H7 (cell line): Measurements from ENCODE around the gene QDPR. TPM values are rescaled to one million over a fixed set of nuclear protein-coding genes. Genes with fewer than 3 reads are reported as not detected.
A peak's percentile ranks its signal among the peaks of the same experiment; 100 is the strongest.

Experiments
- DNase-seq: peaks from one replicate; pipeline ENCODE4 v3.0.0; 2012
- H3K27me3 ChIP-seq: 2 replicates; pipeline ENCODE4 v1.6.0; 2011; ENCODE audit warnings: mild to moderate bottlenecking, low read length; ENCODE audit not compliant: control insufficient read depth, insufficient read depth
- H3K36me3 ChIP-seq: replicated peaks from 2 replicates; pipeline ENCODE4 v1.5.1; 2011; ENCODE audit warnings: low read length; ENCODE audit not compliant: control insufficient read depth, insufficient read depth
- H3K4me3 ChIP-seq: 2 replicates; pipeline ENCODE4 v1.5.1; 2011; ENCODE audit warnings: low read depth, mild to moderate bottlenecking, control low read depth, low read length, moderate library complexity; ENCODE audit not compliant: insufficient read depth
- total RNA-seq: library from RNA; depleted of rRNA; stranded (reverse); fragments of >200 nt; shearing (Covaris generic); gene quantifications from 2 replicates; pipeline ENCODE4 v1.2.3, GENCODE V29; 2014

The QDPR gene
- total RNA-seq, 1 experiment from 2014 or later: 12.8 TPM

DNA sequence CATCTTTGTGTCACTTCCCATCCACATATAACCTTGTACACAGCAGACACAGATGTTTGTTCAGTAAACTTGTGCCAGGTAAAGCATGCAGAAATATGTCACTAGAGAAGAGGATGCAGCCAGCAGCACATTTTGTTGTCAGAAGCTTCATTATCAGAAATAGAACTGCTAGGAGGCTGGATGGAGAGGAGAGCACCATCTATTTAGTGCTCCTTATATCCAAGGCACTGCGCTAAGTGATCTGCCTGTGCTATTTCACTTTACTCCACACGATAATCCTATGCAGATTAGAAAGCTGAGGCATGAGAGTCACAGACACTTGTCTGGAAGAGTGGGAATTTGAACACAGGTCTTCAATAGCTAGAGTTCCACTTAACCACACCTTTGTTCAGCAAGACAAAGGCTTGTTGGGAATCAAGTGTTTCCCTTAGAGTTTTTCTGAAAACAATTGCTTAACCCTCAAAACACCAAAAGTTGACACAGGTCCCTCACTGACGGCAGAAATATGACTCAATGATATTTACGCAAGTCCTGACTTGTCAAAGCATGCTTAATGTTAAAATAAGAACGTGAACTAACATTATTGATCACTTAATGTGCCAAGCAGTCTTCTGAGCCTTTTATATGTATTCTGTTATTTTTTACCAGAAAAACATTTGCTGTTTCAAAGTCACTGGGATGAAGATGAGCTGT is 1.2 kb upstream of the QDPR start:
- H3K36me3 ChIP-seq: no peaks in the 10 kb centered on the region
- DNase-seq: no peak
- peaks cover 5% of the 10 kb centered on the region for H3K27me3 ChIP-seq
- H3K4me3 ChIP-seq: no peak overlapping the region

DNA sequence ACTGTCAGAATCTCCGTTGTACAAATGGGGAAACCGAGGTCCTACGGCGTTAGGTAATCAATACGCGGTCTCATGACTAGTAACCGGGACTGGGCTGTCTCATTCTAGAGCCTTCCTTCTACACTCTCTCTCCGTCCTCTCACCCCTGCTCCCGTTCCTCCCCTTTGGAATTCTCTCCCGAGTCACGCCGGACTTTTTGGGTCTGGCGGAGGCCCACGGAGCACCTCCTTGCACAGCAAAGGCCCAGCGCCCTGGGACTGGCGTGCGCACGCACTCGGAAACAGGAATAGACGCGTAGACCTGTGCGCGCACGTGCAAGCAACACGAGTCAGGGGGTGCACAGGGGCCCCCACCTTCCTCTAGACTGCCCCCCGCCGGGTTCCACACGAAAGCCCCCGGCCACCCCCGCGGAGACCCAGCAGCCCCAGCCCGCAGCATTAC is 361 bp downstream of the QDPR start:
- Histone ChIP-seq H3K36me3 (no peaks in the 10 kb centered on the region; the same call in 1 of the 2 replicates), H3K27me3 (peaks cover 5% of the 10 kb centered on the region)
- DNase-seq: no peak

DNA sequence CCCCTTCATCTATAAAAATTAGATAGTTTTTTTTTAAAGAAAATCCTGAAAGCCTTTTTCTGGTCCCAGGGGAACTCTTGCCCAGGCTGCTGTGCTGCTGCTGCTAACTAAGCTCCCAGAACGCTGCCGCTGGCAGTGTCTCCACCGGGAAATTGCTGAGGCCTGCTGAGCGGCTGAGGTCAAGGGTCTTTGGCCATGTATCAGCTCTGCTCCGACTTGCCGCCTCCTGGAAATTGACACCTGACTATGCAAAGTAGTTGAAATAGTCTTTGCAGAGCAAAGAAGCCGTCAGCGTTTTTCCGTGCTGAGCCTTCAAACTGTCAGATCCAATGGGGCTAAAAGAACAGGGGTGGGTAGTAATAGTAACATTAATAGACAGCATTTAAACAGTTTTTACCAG is 839 bp downstream of the QDPR start:
- DNase-seq: peak; percentile 41
- H3K27me3 ChIP-seq: peaks cover 5% of the 10 kb centered on the region

More for the DNA sequence above, 361 bp downstream of the QDPR start:
- H3K4me3 ChIP-seq: peak overlapping the region; percentile 58

DNA sequence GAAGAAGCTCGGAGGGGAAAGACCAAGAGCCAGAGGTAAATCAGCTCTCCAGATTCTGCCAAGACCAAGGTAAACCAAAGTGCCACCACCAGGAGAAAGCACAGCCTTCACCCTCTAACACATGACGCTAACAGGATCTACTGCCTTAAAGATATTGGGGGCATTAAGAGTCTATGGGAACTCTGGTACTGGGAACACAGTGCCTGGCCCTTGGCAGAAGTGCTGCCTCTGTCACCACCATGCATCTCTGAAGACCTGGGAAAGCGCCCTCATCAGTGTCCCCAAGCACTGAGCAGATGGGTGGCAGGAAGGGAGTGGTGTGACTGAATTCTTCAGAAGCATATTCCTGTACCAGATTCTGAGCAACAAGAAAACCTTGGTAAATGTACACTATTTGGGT is 1.3 kb downstream of the QDPR start:
- peaks cover 5% of the 10 kb centered on the region for H3K27me3 ChIP-seq
- no peaks in the 10 kb centered on the region; the same call in 1 of the 2 replicates for H3K36me3 ChIP-seq
- DNase-seq: no peak
- no peak overlapping the region for H3K4me3 ChIP-seq

More for the DNA sequence above, 839 bp downstream of the QDPR start:
- Histone ChIP-seq H3K4me3 (peak overlapping the region; percentile 58), H3K36me3 (no peaks in the 10 kb centered on the region; the same call in 1 of the 2 replicates)

DNA sequence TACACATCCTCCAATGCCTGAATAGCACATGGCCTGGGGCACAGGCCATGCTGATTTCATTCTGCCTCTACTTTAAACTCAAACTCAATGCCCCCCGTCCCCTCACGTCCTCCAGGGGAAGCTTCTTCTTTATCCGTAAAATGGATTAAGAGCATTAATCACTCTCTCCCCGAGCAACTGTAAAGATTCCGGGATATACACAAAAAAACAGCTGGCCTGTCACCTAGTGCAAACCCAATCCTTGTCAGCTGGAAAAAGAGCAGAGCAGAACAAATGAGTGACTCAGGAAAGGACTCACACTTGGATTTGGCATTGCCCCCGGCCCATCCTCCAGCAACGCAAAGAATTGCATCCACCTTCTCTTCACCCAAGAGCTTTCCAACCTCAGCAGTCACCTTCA is 7.8 kb downstream of the QDPR start:
- no peak for DNase-seq
- peaks cover 2% of the 10 kb centered on the region for H3K36me3 ChIP-seq

DNA sequence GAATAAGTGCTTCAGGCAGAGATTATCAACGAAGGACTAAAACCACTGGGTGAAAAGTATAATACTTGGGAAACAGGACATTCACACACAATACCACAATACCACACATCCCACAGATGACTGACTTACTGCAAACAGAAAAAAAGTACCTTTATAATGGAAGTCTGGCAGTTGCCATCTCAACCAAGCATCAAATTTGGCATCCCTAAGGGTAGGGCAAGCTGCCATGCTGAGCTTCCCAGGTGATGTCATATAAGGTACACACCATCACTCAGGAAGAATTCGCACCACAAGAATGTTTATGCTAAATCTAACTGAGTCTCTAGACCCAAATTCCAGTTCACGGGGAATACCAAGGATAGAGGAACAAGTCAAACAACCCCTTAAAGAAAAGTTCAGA is 9.1 kb downstream of the QDPR start:
- no peak for DNase-seq
- H3K36me3 ChIP-seq: peaks cover 2% of the 10 kb centered on the region

More for the DNA sequence above, 7.8 kb downstream of the QDPR start:
- no peaks in the 10 kb centered on the region for H3K27me3 ChIP-seq
- H3K4me3 ChIP-seq: no peak overlapping the region

DNA sequence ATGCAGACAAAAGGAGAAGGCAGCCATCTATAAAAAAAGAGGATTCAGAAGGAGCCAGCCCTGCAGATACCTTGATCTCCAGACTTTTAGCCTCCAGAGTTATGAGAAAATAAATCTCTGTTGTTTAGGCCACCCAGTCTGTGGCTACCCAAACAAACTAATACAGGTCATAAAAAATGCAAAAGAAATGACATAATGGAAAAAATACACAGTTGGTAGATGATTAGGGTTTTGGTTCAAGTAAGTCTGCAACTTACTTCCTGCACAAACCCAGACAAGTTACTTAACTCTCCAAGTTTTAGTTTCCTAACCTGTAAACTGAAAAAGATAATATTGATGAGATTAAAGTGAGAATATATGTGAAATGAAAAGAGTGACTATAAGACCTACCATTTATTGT is 11.3 kb downstream of the QDPR start:
- Histone ChIP-seq H3K4me3 (no peak overlapping the region), H3K27me3 (no peaks in the 10 kb centered on the region), H3K36me3 (peaks cover 2% of the 10 kb centered on the region; the same call in 1 of the 2 replicates)
- no peak for DNase-seq

More for the DNA sequence above, 9.1 kb downstream of the QDPR start:
- H3K4me3 ChIP-seq: no peak overlapping the region
- no peaks in the 10 kb centered on the region for H3K27me3 ChIP-seq

DNA sequence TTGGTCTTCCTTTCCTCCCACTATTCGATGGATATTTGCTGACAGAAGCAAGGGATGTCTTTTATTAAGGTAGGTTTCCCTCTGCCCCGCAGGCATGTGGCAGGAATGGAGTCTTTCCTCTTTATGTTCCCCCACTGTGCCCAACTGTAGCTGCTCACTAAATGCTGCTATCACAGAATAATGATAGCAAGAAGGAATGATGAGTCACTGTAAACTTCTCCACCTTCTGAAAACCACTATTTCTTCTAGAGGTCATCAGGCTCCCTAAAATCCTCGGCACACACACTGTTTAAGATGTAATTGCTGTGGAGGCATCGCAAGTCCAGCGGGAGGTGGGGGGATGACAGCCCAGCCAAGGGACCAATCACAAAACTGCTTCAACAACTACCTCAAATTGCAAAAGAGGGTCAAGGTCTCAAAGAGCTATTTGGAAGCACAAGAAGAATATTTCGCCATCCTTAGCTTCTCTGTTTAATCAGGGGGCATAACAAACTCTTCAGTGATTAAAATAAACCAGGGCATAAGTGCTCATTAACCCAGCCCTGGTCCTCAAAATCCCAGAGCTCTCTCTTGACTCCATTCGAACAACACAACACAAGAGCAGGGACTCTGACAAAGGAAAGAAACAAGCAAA is 13.9 kb downstream of the QDPR start:
- DNase-seq: no peak
- no peak overlapping the region for H3K4me3 ChIP-seq
- H3K27me3 ChIP-seq: no peaks in the 10 kb centered on the region
- peaks cover 4% of the 10 kb centered on the region for H3K36me3 ChIP-seq

DNA sequence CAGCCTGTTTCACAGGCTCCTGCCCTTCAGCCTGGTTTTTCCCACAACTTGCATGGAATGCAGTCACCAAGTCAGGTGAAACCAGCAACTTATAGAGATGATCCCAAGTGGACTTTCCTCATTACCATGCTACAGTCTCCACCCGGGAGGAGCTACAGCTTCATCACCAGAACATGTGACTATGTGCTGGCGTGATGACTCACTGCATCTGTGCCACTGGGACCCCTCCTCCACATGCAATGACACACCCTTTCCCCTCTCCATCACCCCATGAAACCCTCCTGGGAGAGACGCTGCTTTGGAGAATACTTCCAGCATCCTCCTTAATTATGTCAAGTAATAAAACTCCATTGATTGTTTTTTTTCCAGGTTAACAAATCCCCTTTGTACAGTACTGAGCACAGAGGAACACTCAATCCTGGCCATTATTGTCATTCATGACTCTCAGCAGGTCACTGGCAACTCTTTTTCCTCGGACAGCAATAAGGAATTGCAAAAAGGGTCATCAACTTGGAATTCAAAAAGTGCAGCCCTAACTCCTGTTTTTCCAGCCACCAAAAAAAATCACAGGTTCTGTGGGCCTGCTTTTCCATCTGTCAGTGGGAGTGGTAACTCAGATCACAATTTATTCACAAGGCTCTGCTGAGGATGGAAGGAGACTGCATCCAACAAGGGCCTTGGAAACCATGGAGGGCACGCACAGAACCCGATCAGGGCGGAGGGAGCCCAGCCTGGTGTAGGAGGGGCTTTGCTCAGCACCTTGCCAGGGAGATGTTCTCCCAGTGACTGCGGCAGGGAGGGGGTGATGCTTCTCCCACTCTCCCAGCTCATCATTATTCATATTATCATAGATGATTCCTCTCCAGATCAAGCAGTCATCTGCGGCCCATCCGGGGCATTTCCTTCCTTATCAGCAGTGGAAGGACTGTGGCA is 17.4 kb downstream of the QDPR start:
- DNase-seq: no peak
- Histone ChIP-seq H3K4me3 (no peak overlapping the region), H3K36me3 (peaks cover 7% of the 10 kb centered on the region), H3K27me3 (no peaks in the 10 kb centered on the region)

DNA sequence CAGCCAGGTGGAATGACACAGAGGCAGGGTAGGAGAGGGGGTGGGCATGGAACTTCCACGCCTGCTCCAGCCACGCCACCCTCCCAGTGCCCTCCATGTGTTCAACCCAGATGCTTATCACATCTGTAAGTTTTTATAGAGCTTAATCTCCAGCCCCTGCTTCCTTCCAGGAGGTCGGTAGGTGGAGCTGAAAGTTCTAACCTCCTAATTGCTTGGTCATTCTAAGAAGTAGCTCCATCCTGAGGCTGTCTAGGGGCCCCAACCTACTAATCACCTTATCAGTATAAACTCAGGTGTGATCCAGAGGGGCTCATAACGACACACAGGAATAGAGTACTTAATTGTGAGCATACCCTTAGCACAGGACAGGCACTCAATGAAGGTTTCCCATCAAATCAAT is 18.3 kb downstream of the QDPR start:
- Histone ChIP-seq H3K4me3 (no peak overlapping the region), H3K27me3 (no peaks in the 10 kb centered on the region), H3K36me3 (peaks cover 7% of the 10 kb centered on the region)
- DNase-seq: no peak

DNA sequence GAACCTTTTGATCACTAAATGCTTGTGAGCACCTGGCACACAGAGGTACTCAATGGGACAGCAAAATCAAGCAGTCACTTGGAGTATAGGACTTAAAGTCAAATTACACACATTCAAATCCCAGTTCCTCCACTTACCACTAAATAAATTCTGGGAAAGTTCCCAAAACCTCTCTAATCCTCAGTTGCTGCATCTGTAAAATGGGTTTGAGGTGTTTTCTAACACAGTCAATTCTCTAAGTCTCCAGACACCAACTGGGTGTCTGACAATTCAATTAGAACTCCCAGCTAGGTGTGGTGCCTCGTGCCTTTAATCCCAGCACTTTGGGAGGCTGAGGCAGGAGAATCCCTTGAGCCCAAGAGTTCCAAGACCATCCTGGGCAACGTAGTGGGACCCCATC is 19.0 kb downstream of the QDPR start:
- H3K4me3 ChIP-seq: no peak overlapping the region
- H3K27me3 ChIP-seq: no peaks in the 10 kb centered on the region
- DNase-seq: no peak
- H3K36me3 ChIP-seq: peaks cover 7% of the 10 kb centered on the region

DNA sequence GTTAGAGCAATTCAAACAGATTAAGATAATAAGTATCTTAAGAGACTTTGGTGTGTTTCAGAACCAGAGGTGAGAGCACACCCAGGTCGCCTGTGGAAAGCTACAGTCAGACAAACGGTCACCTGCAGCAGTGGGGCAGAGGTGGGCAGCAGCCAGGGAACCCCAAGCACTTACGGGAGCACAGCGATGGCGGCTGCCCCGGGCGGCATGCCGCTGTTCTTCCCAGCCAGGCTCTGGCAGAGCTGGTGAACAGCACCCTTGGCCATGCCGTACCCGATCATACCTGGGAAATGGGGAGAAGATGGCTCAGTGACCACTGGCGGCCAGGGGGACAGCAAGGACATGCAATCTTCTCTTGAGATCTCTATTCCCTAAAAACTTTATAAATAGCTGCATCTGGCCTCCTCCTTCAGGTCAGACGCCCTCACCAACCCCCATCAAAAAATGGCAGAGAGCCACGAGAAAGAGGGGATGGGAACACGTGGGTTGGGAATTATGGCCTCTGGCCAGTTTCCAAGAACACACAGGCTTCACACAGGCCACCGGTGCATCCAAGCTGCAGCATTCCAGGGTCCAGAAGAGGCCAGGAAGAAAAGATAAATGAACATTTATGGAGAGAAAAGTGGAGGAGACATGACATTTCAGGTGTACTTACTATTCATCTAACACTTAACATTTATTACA is 19.7 kb downstream of the QDPR start:
- DNase-seq: no peak
- Histone ChIP-seq H3K36me3 (peaks cover 7% of the 10 kb centered on the region), H3K27me3 (no peaks in the 10 kb centered on the region), H3K4me3 (no peak overlapping the region)

DNA sequence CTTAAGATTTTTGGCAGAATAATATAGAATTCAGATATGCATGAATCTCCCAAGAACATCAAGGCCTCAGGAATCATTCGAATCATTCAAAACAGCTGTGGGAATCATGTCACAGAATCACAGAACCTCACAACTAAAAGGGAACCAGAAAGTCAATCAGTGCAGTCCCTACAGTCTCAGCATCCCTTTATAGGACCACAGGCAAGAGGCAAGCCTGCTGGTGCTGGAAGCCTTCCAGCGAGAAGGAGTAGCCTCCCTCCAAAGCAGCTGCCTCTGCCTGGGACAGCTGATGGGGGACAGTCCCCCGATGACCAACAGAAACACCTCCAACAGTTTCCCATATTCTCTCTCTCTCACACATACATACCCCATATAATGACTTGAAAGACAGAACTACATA is 20.7 kb downstream of the QDPR start:
- Histone ChIP-seq H3K27me3 (no peaks in the 10 kb centered on the region), H3K36me3 (peaks cover 10% of the 10 kb centered on the region), H3K4me3 (no peak overlapping the region)
- DNase-seq: no peak

DNA sequence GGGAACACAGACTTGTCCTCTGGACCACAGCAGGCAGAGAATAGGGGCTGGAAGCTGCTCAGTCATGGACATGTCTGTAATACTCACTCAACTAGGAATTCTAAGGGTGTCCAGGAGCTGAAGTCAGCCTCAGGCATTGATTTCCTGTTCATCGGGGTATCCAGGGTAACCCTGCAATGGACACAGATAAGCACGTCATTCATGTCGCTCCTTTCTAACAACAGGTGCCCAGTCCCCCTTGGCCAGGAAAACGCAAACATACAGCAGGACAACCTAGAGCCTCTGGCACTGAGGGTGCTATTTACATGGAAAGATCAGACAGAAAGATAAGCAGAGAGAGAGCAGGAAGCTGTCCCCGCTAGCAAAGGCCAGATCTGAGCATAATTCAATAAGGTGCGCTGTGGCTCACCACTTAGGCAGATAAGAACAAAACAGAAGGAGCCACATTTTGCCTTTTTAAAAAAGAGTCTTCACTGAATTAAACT is 21.3 kb downstream of the QDPR start:
- H3K4me3 ChIP-seq: no peak overlapping the region
- DNase-seq: no peak
- no peaks in the 10 kb centered on the region for H3K27me3 ChIP-seq
- peaks cover 10% of the 10 kb centered on the region for H3K36me3 ChIP-seq
